Measurements from ENCODE around the gene SENP8. TPM values are rescaled to one million over a fixed set of nuclear protein-coding genes. Genes with fewer than 3 reads are reported as not detected.

SENP8 gene
- total RNA-seq, 3 donors from 2014 or later: 2.6 to 3.0 (median 2.9) TPM

DNA sequence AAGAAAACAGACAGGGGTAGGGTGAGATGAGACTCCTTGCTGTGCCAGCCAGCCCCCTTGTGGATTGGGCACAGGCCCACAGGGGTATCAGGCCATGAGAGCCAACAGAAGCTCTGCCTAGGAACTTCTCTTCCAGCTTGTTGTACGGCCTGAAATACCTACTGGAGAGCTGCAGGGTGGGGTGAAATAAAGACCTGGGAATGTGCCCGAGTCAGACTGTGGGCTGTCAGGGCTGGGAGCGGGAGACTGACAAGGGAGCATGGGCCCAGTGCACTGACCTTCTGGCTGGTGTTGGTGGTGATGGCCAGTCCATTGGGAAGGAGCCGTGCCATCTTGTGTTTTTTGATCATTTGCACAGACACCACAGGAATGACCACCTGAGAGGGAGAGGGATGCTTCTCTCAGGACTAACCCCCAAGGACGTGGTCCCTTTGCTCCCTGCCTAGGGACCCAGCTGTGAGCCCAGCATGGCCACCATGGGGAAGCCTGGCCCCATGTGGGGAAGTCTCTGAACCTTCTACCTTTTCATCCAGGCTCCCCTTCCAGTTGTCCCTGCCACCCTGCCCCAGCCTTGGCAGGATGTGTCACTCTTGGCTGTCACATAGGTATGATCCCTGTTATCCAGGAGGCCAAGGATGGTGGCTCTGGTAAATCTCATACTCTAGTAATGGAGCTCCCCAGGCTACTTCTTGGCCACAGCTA, 48.7 kb downstream of the SENP8 start:
- intact Hi-C loops (cut with DNase I, micrococcal nuclease): no loop called here
- H3K9me3 ChIP-seq: no peaks in the 10 kb centered on the region
- no peak for DNase-seq
- H3K36me3 ChIP-seq (ENCODE audit: low read depth): no peaks in the 10 kb centered on the region
- H3K4me3 ChIP-seq: no peak overlapping the region
- TF ChIP-seq, protein P1, sequence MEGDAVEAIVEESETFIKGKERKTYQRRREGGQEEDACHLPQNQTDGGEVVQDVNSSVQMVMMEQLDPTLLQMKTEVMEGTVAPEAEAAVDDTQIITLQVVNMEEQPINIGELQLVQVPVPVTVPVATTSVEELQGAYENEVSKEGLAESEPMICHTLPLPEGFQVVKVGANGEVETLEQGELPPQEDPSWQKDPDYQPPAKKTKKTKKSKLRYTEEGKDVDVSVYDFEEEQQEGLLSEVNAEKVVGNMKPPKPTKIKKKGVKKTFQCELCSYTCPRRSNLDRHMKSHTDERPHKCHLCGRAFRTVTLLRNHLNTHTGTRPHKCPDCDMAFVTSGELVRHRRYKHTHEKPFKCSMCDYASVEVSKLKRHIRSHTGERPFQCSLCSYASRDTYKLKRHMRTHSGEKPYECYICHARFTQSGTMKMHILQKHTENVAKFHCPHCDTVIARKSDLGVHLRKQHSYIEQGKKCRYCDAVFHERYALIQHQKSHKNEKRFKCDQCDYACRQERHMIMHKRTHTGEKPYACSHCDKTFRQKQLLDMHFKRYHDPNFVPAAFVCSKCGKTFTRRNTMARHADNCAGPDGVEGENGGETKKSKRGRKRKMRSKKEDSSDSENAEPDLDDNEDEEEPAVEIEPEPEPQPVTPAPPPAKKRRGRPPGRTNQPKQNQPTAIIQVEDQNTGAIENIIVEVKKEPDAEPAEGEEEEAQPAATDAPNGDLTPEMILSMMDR (IDR thresholded peaks at IDR 0.05): no peak
- no peak for ATAC-seq
- H3K4me1 ChIP-seq (ENCODE audit: low read depth): peaks cover 9% of the 10 kb centered on the region

DNA sequence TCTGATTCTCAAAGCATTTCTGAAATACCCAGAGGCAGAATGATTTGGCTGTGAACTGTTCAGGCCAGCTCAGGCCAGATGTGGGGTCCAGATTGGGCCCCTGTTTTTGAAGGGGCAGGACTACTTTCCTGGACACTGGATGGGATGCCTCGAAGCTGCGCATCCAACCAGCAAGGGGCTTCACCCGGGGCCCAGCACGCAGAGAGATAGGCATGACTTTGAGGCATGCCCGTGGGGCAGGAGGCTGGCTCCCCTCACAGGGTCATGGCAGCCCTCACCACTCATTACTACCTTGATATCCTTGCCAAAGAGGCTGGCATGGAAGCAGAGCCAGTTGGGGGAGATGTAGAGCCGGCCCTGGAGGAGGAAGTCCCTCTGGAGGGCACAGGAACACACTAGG, 49.2 kb downstream of the SENP8 start:
- TF ChIP-seq, protein P1 (IDR thresholded peaks at IDR 0.05): no peak
- intact Hi-C loops (cut with DNase I, micrococcal nuclease): no loop called here
- no peak for DNase-seq
- no peaks in the 10 kb centered on the region for H3K9me3 ChIP-seq
- no peak overlapping the region for H3K4me3 ChIP-seq
- ATAC-seq: no peak
- H3K36me3 ChIP-seq (ENCODE audit: low read depth): no peaks in the 10 kb centered on the region
- peaks cover 9% of the 10 kb centered on the region for H3K4me1 ChIP-seq (ENCODE audit: low read depth)

DNA sequence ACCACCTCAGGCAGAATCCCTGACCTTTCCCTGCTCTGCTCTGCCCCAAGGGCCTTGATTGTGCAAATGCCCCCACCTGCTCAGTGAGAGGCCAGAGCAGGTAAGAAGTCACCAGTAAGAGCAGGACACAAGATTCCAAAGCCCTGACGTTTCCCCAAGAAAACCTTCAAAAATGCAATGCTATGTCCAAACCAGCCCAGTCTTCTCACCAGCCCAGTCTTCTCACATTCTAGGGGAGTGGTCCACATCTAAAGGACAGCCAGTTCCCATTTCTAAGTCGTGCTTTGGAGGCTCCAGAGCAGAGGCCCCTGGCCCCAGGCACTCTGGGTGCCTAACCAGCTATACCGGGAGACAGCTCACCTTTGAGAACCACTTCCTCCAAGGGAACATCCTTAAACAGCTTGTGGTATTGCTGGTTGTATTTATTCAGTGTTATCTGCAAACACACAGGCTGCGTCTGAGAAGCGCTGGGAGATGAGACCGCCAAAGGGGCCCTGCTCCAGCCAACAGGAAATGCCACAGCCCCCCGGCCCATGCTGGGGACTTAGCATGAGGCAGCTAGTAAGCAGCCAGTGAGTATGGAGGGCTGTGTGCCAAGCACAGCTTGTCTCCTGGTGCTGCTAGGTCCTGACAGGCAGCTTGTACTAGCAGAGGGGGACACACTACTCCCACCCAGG, 50.1 kb downstream of the SENP8 start:
- H3K36me3 ChIP-seq (ENCODE audit: low read depth): no peaks in the 10 kb centered on the region
- peaks cover 9% of the 10 kb centered on the region for H3K4me1 ChIP-seq (ENCODE audit: low read depth)
- TF ChIP-seq, protein P1 (IDR thresholded peaks at IDR 0.05): no peak
- ATAC-seq (no peak), DNase-seq (no peak)
- intact Hi-C loops (cut with DNase I, micrococcal nuclease): no loop called here
- no peaks in the 10 kb centered on the region for H3K9me3 ChIP-seq
- no peak overlapping the region for H3K4me3 ChIP-seq

DNA sequence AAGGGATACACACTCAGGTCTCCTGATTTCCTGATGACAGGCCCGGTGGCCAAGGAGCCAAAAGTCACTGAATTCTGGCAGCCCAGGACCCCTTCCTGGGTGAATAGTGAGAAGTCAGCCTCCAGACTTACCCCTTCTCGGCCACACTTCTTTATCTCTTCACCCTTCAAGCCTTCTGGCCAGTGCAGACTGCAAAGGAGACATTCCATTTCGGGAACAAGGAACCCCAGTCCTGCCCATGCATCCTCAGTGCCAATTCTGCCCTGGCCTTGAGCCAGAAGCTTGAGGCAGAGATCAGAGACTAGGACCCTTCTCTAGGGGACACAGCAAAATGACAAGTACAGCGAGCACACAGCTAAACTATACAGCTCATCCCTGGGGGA, 50.6 kb downstream of the SENP8 start:
- Histone ChIP-seq H3K36me3 (ENCODE audit: low read depth) (no peaks in the 10 kb centered on the region), H3K4me1 (ENCODE audit: low read depth) (peaks cover 9% of the 10 kb centered on the region), H3K9me3 (no peaks in the 10 kb centered on the region), H3K4me3 (no peak overlapping the region)
- ATAC-seq: no peak
- DNase-seq: no peak
- intact Hi-C loops (cut with DNase I, micrococcal nuclease): no loop called here
- TF ChIP-seq, protein P1 (IDR thresholded peaks at IDR 0.05): no peak

DNA sequence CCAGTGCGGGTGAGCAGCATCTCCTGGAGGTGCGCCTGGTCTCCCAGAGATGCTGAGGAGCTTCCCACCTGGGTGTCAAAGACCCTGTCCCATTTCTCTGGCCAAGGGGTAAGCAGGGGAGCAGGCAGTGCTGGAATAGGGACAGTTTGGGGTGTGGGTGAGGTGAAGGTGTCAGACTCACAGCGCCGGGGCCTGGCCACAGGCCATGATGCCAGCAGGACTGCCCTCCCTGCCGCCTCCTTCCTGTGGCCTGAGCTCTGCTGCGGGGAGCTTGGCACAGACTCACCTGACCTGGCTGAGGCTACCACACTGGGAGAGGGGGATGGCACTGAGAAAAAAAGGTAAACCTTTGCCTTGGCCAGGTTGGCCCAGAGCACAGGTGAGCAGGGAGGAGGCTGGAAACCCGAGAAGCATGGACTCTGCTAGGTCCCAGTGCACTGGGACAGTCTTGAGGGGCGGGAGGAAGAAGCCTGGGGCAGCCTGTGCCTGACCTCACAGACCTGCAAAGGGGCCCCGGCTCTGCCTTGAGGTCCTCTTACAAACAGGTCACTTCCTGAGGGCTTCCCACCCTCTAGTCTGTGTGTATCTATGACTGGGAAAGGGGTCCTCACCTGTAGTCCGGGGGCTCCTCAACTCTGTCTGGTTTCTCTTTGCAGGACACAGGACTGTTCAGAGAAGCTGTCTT, 51.2 kb downstream of the SENP8 start:
- intact Hi-C loops (cut with DNase I, micrococcal nuclease): no loop called here
- TF ChIP-seq, protein P1 (IDR thresholded peaks at IDR 0.05): no peak
- peaks cover 9% of the 10 kb centered on the region for H3K4me1 ChIP-seq (ENCODE audit: low read depth)
- no peak overlapping the region for H3K4me3 ChIP-seq
- ATAC-seq: peak; percentile 29
- no peaks in the 10 kb centered on the region for H3K9me3 ChIP-seq
- DNase-seq: no peak
- H3K36me3 ChIP-seq (ENCODE audit: low read depth): no peaks in the 10 kb centered on the region
